ENCODE results near the gene GID8. TPM values are rescaled to one million over a fixed set of nuclear protein-coding genes. Genes with fewer than 3 reads are reported as not detected.

Gene GID8
- total and polyA plus RNA-seq, 9 of the 15 experiments (the other 6 are each of a cell fraction or from before 2014, with no cell fraction given), result 7.5 to 31.6 (median 22.2) TPM

DNA sequence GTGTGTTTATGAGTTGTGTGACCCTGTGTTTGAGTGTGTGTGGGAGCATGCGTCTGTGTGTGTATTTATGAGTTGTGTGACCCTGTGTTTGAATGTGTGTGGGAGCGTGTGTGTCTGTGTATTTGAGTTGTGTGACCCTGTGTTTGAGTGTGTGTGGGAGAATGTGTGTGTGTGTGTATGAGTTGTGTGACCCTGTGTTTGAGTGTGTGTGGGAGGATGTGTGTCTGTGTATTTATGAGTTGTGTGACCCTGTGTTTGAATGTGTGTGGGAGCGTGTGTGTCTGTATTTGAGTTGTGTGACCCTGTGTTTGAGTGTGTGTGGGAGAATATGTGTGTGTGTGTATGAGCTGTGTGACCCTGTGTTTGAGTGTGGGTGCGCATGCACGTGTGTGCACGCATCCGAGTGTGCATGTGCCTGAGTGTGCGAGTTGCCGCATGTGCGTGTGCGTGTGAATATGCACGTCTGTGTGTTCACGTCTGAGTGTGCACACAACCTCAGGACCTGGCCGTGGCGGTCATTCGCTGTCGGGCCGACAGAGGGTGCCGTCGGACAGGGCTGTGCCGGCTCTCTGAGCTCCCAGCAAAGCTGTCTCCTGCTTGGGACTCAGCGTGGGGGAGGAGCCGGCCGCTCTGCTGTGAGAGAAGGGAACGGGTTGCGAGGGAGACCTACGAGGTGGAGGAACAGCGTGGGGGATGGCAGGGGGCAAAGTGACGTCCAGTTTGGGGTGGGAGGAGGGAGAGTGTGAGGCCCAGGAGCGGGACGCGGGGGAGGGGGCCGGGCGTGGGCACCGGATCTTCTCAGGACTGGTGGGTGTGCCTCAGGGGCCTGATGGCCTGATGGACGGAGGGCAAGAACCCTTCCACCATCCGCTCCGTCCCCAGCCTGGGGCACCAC lies 34.2 kb downstream of the GID8 start (continued):
- TF ChIP-seq BRD9 (IDR thresholded peaks at IDR 0.05; ENCODE audit: low read depth, partially characterized antibody) (no peak), ZZZ3 (IDR thresholded peaks at IDR 0.05) (no peak), RBM25 (IDR thresholded peaks at IDR 0.05; ENCODE audit: low read depth, low read length, severe bottlenecking) (no peak), KLF10 (CRISPR knock-in tag; IDR thresholded peaks at IDR 0.05) (no peak), KDM1A (IDR thresholded peaks at IDR 0.05) (peak in 1 of 2 experiments; percentile 86; a peak in 1 of 4 replicates), SOX6 (IDR thresholded peaks at IDR 0.05) (no peak), HOXB6 (CRISPR knock-in tag; IDR thresholded peaks at IDR 0.05; ENCODE audit: borderline replicate concordance) (no peak), CBX8 (IDR thresholded peaks at IDR 0.05; ENCODE audit: borderline replicate concordance, extremely low read depth, low read depth, low read length, poor library complexity, severe bottlenecking) (no peak), MTA3 (IDR thresholded peaks at IDR 0.05; ENCODE audit: borderline replicate concordance) (no peak), SP1 (CRISPR knock-in tag; IDR thresholded peaks at IDR 0.05) (no peak), ZNF551 (CRISPR knock-in tag; IDR thresholded peaks at IDR 0.05) (no peak), C11orf30 (IDR thresholded peaks at IDR 0.05; ENCODE audit: low read depth) (no peak)
- TF ChIP-seq, protein P1, sequence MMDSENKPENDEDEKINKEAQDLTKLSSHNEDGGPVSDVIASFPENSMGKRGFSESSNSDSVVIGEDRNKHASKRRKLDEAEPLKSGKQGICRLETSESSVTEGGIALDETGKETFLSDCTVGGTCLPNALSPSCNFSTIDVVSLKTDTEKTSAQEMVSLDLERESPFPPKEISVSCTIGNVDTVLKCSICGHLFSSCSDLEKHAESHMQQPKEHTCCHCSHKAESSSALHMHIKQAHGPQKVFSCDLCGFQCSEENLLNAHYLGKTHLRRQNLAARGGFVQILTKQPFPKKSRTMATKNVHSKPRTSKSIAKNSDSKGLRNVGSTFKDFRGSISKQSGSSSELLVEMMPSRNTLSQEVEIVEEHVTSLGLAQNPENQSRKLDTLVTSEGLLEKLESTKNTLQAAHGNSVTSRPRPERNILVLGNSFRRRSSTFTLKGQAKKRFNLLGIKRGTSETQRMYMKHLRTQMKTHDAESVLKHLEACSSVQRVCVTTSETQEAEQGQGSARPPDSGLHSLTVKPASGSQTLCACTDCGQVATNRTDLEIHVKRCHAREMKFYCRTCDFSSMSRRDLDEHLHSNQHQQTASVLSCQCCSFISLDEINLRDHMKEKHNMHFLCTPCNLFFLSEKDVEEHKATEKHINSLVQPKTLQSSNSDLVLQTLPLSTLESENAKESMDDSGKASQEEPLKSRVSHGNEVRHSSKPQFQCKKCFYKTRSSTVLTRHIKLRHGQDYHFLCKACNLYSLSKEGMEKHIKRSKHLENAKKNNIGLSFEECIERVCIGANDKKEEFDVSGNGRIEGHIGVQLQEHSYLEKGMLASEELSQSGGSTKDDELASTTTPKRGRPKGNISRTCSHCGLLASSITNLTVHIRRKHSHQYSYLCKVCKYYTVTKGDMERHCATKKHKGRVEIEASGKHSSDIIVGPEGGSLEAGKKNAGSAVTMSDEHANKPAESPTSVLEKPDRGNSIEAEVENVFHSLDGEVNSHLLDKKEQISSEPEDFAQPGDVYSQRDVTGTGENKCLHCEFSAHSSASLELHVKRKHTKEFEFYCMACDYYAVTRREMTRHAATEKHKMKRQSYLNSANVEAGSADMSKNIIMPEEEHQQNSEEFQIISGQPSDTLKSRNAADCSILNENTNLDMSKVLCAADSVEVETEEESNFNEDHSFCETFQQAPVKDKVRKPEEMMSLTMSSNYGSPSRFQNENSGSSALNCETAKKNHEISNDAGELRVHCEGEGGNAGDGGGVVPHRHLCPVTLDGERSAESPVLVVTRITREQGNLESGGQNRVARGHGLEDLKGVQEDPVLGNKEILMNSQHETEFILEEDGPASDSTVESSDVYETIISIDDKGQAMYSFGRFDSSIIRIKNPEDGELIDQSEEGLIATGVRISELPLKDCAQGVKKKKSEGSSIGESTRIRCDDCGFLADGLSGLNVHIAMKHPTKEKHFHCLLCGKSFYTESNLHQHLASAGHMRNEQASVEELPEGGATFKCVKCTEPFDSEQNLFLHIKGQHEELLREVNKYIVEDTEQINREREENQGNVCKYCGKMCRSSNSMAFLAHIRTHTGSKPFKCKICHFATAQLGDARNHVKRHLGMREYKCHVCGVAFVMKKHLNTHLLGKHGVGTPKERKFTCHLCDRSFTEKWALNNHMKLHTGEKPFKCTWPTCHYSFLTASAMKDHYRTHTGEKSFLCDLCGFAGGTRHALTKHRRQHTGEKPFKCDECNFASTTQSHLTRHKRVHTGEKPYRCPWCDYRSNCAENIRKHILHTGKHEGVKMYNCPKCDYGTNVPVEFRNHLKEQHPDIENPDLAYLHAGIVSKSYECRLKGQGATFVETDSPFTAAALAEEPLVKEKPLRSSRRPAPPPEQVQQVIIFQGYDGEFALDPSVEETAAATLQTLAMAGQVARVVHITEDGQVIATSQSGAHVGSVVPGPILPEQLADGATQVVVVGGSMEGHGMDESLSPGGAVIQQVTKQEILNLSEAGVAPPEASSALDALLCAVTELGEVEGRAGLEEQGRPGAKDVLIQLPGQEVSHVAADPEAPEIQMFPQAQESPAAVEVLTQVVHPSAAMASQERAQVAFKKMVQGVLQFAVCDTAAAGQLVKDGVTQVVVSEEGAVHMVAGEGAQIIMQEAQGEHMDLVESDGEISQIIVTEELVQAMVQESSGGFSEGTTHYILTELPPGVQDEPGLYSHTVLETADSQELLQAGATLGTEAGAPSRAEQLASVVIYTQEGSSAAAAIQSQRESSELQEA (IDR thresholded peaks at IDR 0.05; ENCODE audit: low read depth), result no peak
- TF ChIP-seq, protein P2, sequence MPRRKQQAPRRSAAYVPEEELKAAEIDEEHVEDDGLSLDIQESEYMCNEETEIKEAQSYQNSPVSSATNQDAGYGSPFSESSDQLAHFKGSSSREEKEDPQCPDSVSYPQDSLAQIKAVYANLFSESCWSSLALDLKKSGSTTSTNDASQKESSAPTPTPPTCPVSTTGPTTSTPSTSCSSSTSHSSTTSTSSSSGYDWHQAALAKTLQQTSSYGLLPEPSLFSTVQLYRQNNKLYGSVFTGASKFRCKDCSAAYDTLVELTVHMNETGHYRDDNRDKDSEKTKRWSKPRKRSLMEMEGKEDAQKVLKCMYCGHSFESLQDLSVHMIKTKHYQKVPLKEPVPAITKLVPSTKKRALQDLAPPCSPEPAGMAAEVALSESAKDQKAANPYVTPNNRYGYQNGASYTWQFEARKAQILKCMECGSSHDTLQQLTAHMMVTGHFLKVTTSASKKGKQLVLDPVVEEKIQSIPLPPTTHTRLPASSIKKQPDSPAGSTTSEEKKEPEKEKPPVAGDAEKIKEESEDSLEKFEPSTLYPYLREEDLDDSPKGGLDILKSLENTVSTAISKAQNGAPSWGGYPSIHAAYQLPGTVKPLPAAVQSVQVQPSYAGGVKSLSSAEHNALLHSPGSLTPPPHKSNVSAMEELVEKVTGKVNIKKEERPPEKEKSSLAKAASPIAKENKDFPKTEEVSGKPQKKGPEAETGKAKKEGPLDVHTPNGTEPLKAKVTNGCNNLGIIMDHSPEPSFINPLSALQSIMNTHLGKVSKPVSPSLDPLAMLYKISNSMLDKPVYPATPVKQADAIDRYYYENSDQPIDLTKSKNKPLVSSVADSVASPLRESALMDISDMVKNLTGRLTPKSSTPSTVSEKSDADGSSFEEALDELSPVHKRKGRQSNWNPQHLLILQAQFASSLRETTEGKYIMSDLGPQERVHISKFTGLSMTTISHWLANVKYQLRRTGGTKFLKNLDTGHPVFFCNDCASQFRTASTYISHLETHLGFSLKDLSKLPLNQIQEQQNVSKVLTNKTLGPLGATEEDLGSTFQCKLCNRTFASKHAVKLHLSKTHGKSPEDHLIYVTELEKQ (CRISPR knock-in tag; IDR thresholded peaks at IDR 0.05), result no peak
- TF ChIP-seq, protein P3, sequence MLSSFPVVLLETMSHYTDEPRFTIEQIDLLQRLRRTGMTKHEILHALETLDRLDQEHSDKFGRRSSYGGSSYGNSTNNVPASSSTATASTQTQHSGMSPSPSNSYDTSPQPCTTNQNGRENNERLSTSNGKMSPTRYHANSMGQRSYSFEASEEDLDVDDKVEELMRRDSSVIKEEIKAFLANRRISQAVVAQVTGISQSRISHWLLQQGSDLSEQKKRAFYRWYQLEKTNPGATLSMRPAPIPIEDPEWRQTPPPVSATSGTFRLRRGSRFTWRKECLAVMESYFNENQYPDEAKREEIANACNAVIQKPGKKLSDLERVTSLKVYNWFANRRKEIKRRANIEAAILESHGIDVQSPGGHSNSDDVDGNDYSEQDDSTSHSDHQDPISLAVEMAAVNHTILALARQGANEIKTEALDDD (IDR thresholded peaks at IDR 0.05), result no peak
